HFFc6 (cell line): ENCODE results near the gene YARS2. TPM values are rescaled to one million over a fixed set of nuclear protein-coding genes. Genes with fewer than 3 reads are reported as not detected.
"Not testable (repeated sequence)": the region's sequence is repeated elsewhere in the genome, so short reads cannot be mapped to it uniquely, and the experiment has no call there.

Experiments used
- DNase-seq: peaks from one replicate; pipeline ENCODE4 v3.0.0-alpha.2; 2018
- H3K27ac Mint-ChIP-seq: 2 replicates; pipeline ENCODE4 v1.8.0; 2020; ENCODE audit warnings: mild to moderate bottlenecking, mixed read lengths
- H3K27me3 Mint-ChIP-seq: 2 replicates; pipeline ENCODE4 v1.8.0; 2021; ENCODE audit warnings: mild to moderate bottlenecking, moderate library complexity, mixed read lengths; ENCODE audit not compliant: insufficient read depth
- H3K36me3 Mint-ChIP-seq: 2 replicates; pipeline ENCODE4 v1.8.0; 2021; ENCODE audit warnings: low read depth, mixed read lengths
- H3K4me1 Mint-ChIP-seq: 2 replicates; pipeline ENCODE4 v1.8.0; 2020; ENCODE audit warnings: low read depth, mixed read lengths
- H3K4me3 Mint-ChIP-seq: 2 replicates; pipeline ENCODE4 v1.8.0; 2020; ENCODE audit warnings: mild to moderate bottlenecking, moderate library complexity, mixed read lengths
- H3K9me3 Mint-ChIP-seq: 2 replicates; pipeline ENCODE4 v1.8.0; 2020; ENCODE audit warnings: mild to moderate bottlenecking, mixed read lengths
- total RNA-seq, 6 experiments: library from RNA; stranded (reverse); fragmentation: NEBNext Ultra II Directional; extraction: Animal tissue kit (Norgen Biotek cat#: 25700); gene quantifications; 2 replicates in 1 of 6; 3 replicates in 5 of 6; pipeline ENCODE4 v1.2.3, GENCODE V29; 2021
- TF ChIP-seq, protein P1 (sequence below): fragments of 200-600 bp; sonication (generic); IDR thresholded peaks from 2 replicates; pipeline ENCODE4 v1.5.0; 2021; ENCODE audit warnings: antibody characterized with exemption, mild to moderate bottlenecking

The YARS2 gene
- total RNA-seq, 6 experiments from 2014 or later: 14.6 to 21.7 (median 17.4) TPM

DNA sequence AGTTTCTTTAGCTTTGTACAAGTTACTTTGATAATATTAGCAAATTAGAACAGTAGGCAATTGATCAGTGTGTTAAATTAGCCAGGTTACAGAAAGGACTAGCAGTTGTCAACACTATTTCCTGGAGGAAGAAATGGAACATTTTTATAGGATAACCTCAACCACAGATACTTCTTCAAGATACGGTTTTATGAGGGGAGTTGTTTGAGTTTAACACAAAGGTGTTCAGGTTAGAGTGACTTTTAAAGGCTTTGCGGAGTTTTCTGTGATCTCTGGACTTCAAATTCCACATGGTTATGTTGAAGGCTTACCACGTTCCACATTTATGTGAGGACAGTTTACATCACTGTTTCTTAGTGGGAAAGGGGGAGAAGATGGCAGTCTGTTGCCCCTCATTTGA lies 19.3 kb downstream of the YARS2 start:
- Mint-ChIP-seq H3K36me3 (peaks cover 16% of the 10 kb centered on the region; the same call in 1 of the 2 replicates), H3K9me3 (no peaks in the 10 kb centered on the region), H3K27ac (peak overlapping the region; percentile 56), H3K27me3 (no peaks in the 10 kb centered on the region), H3K4me1 (no peaks in the 10 kb centered on the region), H3K4me3 (no peak overlapping the region; the same call in 1 of the 2 replicates)
- DNase-seq: no peak
- TF ChIP-seq, protein P1, sequence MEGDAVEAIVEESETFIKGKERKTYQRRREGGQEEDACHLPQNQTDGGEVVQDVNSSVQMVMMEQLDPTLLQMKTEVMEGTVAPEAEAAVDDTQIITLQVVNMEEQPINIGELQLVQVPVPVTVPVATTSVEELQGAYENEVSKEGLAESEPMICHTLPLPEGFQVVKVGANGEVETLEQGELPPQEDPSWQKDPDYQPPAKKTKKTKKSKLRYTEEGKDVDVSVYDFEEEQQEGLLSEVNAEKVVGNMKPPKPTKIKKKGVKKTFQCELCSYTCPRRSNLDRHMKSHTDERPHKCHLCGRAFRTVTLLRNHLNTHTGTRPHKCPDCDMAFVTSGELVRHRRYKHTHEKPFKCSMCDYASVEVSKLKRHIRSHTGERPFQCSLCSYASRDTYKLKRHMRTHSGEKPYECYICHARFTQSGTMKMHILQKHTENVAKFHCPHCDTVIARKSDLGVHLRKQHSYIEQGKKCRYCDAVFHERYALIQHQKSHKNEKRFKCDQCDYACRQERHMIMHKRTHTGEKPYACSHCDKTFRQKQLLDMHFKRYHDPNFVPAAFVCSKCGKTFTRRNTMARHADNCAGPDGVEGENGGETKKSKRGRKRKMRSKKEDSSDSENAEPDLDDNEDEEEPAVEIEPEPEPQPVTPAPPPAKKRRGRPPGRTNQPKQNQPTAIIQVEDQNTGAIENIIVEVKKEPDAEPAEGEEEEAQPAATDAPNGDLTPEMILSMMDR: no peak

- Mint-ChIP-seq H3K36me3 (peaks cover 16% of the 10 kb centered on the region; the same call in 1 of the 2 replicates), H3K4me3 (no peak overlapping the region), H3K9me3 (no peaks in the 10 kb centered on the region), H3K27me3 (no peaks in the 10 kb centered on the region), H3K4me1 (no peaks in the 10 kb centered on the region), H3K27ac (no peak overlapping the region)
- TF ChIP-seq, protein P1: no peak
- DNase-seq: no peak
Observed at GRCh38 chr12:32734952-32735351, 20.7 kb downstream of the YARS2 start.

DNA sequence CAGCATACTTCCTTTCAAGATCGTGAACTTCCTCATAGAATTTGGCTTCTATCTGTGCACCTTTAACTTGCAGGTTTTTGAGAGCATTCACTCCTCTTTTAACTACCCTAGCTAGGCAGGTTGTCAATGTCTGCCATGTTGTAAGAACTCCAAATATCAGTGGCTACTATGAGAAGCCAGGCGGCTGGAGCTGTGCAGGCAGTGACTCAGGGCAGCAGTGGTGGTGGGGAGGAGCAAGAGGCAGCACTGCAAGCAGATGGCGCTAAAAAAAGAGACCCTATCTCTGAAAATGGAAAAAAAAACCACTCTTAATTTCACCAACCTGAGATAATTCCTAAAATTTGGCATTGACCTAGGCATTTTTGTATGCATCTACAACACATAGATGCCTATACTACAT lies 28.5 kb downstream of the YARS2 start:
- H3K27ac Mint-ChIP-seq: no peak overlapping the region
- peaks cover 11% of the 10 kb centered on the region; the same call in 1 of the 2 replicates for H3K4me1 Mint-ChIP-seq
- H3K27me3 Mint-ChIP-seq: no peaks in the 10 kb centered on the region; the same call in 1 of the 2 replicates
- no peak overlapping the region for H3K4me3 Mint-ChIP-seq
- no peak for DNase-seq
- H3K9me3 Mint-ChIP-seq: no peaks in the 10 kb centered on the region
- peaks cover 29% of the 10 kb centered on the region for H3K36me3 Mint-ChIP-seq
- TF ChIP-seq, protein P1: no peak

GRCh38 chr12:32726286-32726685 lies 29.4 kb downstream of the YARS2 start:
- no peak overlapping the region for H3K27ac Mint-ChIP-seq
- TF ChIP-seq, protein P1: no peak
- no peaks in the 10 kb centered on the region; the same call in 1 of the 2 replicates for H3K27me3 Mint-ChIP-seq
- no peak overlapping the region for H3K4me3 Mint-ChIP-seq
- no peak for DNase-seq
- no peaks in the 10 kb centered on the region for H3K9me3 Mint-ChIP-seq
- peaks cover 29% of the 10 kb centered on the region for H3K36me3 Mint-ChIP-seq
- peaks cover 11% of the 10 kb centered on the region; the same call in 1 of the 2 replicates for H3K4me1 Mint-ChIP-seq

- not testable (repeated sequence) for H3K4me3 Mint-ChIP-seq, H3K27me3 Mint-ChIP-seq, DNase-seq, H3K9me3 Mint-ChIP-seq, H3K27ac Mint-ChIP-seq
- Mint-ChIP-seq H3K36me3 (peaks cover 33% of the 10 kb centered on the region), H3K4me1 (peaks cover 11% of the 10 kb centered on the region; the same call in 1 of the 2 replicates)
Observed at GRCh38 chr12:32725308-32725707, 30.4 kb downstream of the YARS2 start.

GRCh38 chr12:32718926-32719325 lies 36.8 kb downstream of the YARS2 start:
- no peak for DNase-seq
- H3K9me3 Mint-ChIP-seq: no peaks in the 10 kb centered on the region
- TF ChIP-seq, protein P1: no peak
- H3K4me1 Mint-ChIP-seq: peaks cover 4% of the 10 kb centered on the region; the same call in 1 of the 2 replicates
- H3K36me3 Mint-ChIP-seq: peaks cover 8% of the 10 kb centered on the region; the same call in 1 of the 2 replicates
- peak overlapping the region; percentile 42; the same call in 1 of the 2 replicates for H3K27ac Mint-ChIP-seq
- H3K4me3 Mint-ChIP-seq: no peak overlapping the region
- no peaks in the 10 kb centered on the region for H3K27me3 Mint-ChIP-seq
